ENCODE results near the gene TXNDC17.

DNA sequence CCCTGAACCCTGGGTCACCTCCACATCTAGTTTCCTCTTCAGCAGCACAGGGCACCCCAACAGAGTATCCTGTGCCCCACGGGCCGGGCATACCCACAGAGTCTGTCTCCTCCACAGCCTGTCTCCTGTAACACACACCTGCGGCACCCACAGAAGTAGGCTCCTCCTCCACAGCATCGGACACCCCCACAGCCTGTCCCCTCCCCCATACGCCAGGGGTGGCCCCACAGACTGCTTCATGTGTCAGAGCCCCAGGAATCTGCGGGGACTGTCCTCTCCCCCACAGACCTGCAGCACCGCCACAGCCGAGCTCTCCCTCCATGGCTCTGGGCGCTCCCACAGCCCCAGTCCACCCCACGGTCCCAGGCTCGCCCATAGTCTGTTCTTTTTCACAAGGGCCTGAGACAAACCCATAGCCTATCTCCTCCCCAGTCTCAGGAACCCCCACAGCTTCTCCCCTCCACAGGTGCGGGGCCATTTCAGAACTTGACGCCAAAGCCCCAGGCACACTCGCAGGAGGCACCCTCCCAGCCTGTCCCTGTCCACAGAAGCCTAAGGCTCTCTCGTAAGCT, 1.8 kb upstream of the TXNDC17 start:
- TF ChIP-seq POLR2A (IDR thresholded peaks at IDR 0.05) (no peak), CTCF (IDR thresholded peaks at IDR 0.05) (no peak), POLR2AphosphoS5 (IDR thresholded peaks at IDR 0.05; ENCODE audit: insufficient read depth in 1 of 2, low read depth in 1 of 2) (no peak)
